Gastroesophageal sphincter (tissue), 3 donors: ENCODE measurements around the gene GEMIN7.

Experiments
- POLR2A ChIP-seq, 2 donors: fragments of 450-650 bp; IDR thresholded peaks; one replicate each; pipeline ENCODE4 v1.6.1; 2017; ENCODE audit warnings: antibody characterized with exemption in 2 of 2, mild to moderate bottlenecking in 2 of 2, moderate library complexity in 1 of 2
- POLR2AphosphoS5 ChIP-seq: sonication (generic); formaldehyde crosslinking; IDR thresholded peaks from one replicate; pipeline ENCODE4 v1.6.1; 2017; ENCODE audit warnings: antibody characterized with exemption
- TF ChIP-seq, protein P1 (sequence below), 4 experiments: fragments of 200-600 bp in 2 of 4; fragments of 450-650 bp in 2 of 4; sonication (generic) in 1 of 4; IDR thresholded peaks; one replicate each; pipeline ENCODE4 v1.5.1; 2017 to 2019; ENCODE audit warnings: antibody characterized with exemption in 4 of 4, mild to moderate bottlenecking in 2 of 4, moderate library complexity in 2 of 4

DNA sequence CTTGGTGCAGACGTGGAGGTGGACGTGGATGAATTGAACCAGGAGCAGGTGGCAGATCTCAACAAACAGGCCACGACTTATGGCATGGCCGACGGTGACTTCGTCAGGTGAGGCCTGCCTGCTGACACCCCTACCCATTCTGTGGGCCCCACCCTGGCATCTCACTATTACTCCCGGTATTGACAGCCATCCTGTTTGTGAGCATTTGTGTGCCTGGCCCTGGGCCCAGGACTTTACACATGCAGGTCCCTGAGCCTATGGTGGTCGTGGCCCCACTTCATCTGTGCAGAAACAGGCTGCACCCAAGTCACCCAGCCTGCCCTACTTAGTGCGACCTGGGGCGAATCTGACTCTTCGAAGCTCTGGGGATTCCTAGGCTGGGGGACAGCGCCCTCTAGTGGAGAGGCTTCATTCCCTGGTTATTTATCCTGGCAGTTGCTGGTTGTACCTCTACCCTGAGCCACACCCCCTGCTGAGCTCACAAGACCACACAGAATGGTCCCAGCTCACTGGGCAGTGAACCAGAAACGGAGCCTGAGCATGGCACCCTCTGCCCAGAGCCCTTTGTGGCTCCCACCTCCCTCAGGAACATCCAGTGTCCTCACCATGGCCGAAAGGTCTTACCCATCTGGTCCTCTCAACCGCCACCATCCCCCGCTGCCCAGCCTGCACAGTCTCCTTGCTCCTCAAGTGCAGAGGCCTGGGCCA is 19.6 kb upstream of the GEMIN7 start:
- TF ChIP-seq, protein P1, sequence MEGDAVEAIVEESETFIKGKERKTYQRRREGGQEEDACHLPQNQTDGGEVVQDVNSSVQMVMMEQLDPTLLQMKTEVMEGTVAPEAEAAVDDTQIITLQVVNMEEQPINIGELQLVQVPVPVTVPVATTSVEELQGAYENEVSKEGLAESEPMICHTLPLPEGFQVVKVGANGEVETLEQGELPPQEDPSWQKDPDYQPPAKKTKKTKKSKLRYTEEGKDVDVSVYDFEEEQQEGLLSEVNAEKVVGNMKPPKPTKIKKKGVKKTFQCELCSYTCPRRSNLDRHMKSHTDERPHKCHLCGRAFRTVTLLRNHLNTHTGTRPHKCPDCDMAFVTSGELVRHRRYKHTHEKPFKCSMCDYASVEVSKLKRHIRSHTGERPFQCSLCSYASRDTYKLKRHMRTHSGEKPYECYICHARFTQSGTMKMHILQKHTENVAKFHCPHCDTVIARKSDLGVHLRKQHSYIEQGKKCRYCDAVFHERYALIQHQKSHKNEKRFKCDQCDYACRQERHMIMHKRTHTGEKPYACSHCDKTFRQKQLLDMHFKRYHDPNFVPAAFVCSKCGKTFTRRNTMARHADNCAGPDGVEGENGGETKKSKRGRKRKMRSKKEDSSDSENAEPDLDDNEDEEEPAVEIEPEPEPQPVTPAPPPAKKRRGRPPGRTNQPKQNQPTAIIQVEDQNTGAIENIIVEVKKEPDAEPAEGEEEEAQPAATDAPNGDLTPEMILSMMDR (IDR thresholded peaks at IDR 0.05), result peak in 3 of 4 experiments; percentile 68 to 81 (median 73)
- no peak for TF ChIP-seq POLR2A (IDR thresholded peaks at IDR 0.05)
- TF ChIP-seq POLR2AphosphoS5, result no peak
